Rectal smooth muscle tissue (tissue), 1 donor: ENCODE data around the gene FBXL7.

Source experiments
- H3K27ac ChIP-seq: one replicate; pipeline ENCODE4 v1.7.0; 2013; ENCODE audit warnings: low read depth, low read length, inconsistent platforms
- H3K27me3 ChIP-seq: one replicate; pipeline ENCODE4 v1.7.0; 2013; ENCODE audit warnings: low read length; ENCODE audit not compliant: control insufficient read depth, insufficient read depth
- H3K36me3 ChIP-seq: one replicate; pipeline ENCODE4 v1.7.0; 2013; ENCODE audit warnings: low read length; ENCODE audit not compliant: control insufficient read depth, insufficient read depth
- H3K4me1 ChIP-seq: one replicate; pipeline ENCODE4 v1.7.0; 2013; ENCODE audit warnings: low read length; ENCODE audit not compliant: control insufficient read depth, insufficient read depth
- H3K4me3 ChIP-seq: one replicate; pipeline ENCODE4 v1.7.0; 2013; ENCODE audit warnings: low read length
- H3K9ac ChIP-seq: one replicate; pipeline ENCODE4 v1.7.0; 2013; ENCODE audit warnings: low read length

Gene FBXL7

GRCh38 chr5:15499528-15500324, at the start of gene FBXL7:
Gene FBXL7 (plus strand): TSS chr5:15500180.
- Histone ChIP-seq H3K27me3 (no peaks in the 10 kb centered on the region), H3K9ac (peak within 1 kb of the TSS; percentile 53), H3K4me1 (peaks cover 7% of the 10 kb centered on the region), H3K4me3 (peak within 1 kb of the TSS; percentile 81), H3K27ac (peak within 1 kb of the TSS; percentile 59), H3K36me3 (no peaks in the 10 kb centered on the region)

GRCh38 chr5:15450473-15450872, 49.5 kb upstream of the FBXL7 start:
- Histone ChIP-seq H3K36me3 (no peaks in the 10 kb centered on the region), H3K27ac (no peak overlapping the region), H3K4me3 (no peak overlapping the region), H3K27me3 (no peaks in the 10 kb centered on the region), H3K4me1 (peaks cover 9% of the 10 kb centered on the region), H3K9ac (no peak overlapping the region)

- no peak overlapping the region for H3K4me3 ChIP-seq
Measured at GRCh38 chr5:15450949-15451348, 49.0 kb upstream of the FBXL7 start.

GRCh38 chr5:15452030-15452429, 48.0 kb upstream of the FBXL7 start:
- H3K27ac ChIP-seq: peak overlapping the region; percentile 30
- no peaks in the 10 kb centered on the region for H3K36me3 ChIP-seq
- H3K27me3 ChIP-seq: no peaks in the 10 kb centered on the region
- peaks cover 9% of the 10 kb centered on the region for H3K4me1 ChIP-seq
- H3K4me3 ChIP-seq: no peak overlapping the region
- H3K9ac ChIP-seq: no peak overlapping the region

More at GRCh38 chr5:15450949-15451348, 49.0 kb upstream of the FBXL7 start:
- H3K36me3 ChIP-seq: no peaks in the 10 kb centered on the region
- H3K27ac ChIP-seq: no peak overlapping the region
- peaks cover 9% of the 10 kb centered on the region for H3K4me1 ChIP-seq
- H3K27me3 ChIP-seq: no peaks in the 10 kb centered on the region
- no peak overlapping the region for H3K9ac ChIP-seq

GRCh38 chr5:15452781-15453180, 47.2 kb upstream of the FBXL7 start:
- H3K36me3 ChIP-seq: no peaks in the 10 kb centered on the region
- H3K27ac ChIP-seq: peak overlapping the region; percentile 50
- no peaks in the 10 kb centered on the region for H3K27me3 ChIP-seq
- peaks cover 9% of the 10 kb centered on the region for H3K4me1 ChIP-seq
- no peak overlapping the region for H3K4me3 ChIP-seq
- H3K9ac ChIP-seq: no peak overlapping the region

DNA sequence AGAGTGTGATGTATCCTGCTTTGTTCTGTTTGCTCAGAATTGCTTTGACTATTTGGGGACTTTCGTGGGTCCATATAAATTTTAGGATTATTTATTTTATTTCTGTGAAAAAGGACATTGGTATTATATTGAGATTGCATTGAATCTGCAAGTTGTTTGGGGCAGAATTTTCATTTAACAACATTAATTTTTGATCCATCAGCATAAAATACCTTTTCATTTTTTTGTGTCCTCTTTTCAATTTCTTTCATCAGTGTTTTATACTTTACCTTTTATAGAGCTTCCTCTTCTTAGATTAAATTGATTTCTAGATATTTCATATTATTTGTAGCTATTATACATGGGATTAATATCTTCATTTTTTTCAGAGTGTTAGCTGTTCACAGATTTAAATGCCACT, 40.8 kb upstream of the FBXL7 start:
- Histone ChIP-seq H3K4me1 (no peaks in the 10 kb centered on the region), H3K27me3 (no peaks in the 10 kb centered on the region), H3K36me3 (no peaks in the 10 kb centered on the region), H3K4me3 (no peak overlapping the region), H3K9ac (no peak overlapping the region), H3K27ac (no peak overlapping the region)

- Histone ChIP-seq H3K9ac (no peak overlapping the region), H3K4me3 (no peak overlapping the region), H3K27ac (no peak overlapping the region), H3K4me1 (no peaks in the 10 kb centered on the region), H3K36me3 (no peaks in the 10 kb centered on the region), H3K27me3 (no peaks in the 10 kb centered on the region)
Measured at GRCh38 chr5:15463231-15463980, 36.6 kb upstream of the FBXL7 start.

GRCh38 chr5:15472116-15472515, 27.9 kb upstream of the FBXL7 start:
- Histone ChIP-seq H3K9ac (no peak overlapping the region), H3K4me3 (no peak overlapping the region), H3K4me1 (no peaks in the 10 kb centered on the region), H3K36me3 (no peaks in the 10 kb centered on the region), H3K27ac (no peak overlapping the region), H3K27me3 (no peaks in the 10 kb centered on the region)

DNA sequence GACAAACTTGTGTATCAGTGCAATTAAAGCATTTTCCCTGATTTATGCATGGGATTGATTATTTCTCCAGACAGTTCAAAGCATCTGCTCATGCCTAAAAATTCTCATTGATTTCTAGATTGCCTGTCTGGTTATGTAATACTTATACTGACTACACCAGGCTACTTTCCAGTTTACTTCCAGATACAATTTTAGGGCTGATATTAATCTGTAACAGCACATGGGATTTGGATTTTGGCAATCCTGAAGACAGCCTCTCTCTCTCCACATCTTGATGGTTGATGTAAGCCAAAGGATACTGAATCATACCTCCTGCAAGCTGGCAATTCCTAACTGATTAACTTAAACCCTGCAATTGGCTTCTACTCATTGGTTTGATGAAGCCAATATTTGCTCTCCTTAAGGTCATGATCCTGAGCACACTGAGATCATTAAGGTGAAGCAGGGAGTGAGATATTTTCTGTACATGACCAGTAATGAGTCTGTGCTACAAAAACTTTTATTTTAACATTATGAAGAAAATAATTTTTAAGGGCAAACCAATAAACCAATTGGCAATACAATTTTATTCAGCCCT, 25.7 kb upstream of the FBXL7 start:
- Histone ChIP-seq H3K4me3 (no peak overlapping the region), H3K27me3 (no peaks in the 10 kb centered on the region), H3K4me1 (no peaks in the 10 kb centered on the region), H3K9ac (no peak overlapping the region), H3K27ac (no peak overlapping the region), H3K36me3 (no peaks in the 10 kb centered on the region)

GRCh38 chr5:15475367-15475766, 24.6 kb upstream of the FBXL7 start:
- H3K27me3 ChIP-seq: no peaks in the 10 kb centered on the region
- no peaks in the 10 kb centered on the region for H3K4me1 ChIP-seq
- H3K4me3 ChIP-seq: no peak overlapping the region
- H3K36me3 ChIP-seq: no peaks in the 10 kb centered on the region
- no peak overlapping the region for H3K9ac ChIP-seq
- no peak overlapping the region for H3K27ac ChIP-seq

DNA sequence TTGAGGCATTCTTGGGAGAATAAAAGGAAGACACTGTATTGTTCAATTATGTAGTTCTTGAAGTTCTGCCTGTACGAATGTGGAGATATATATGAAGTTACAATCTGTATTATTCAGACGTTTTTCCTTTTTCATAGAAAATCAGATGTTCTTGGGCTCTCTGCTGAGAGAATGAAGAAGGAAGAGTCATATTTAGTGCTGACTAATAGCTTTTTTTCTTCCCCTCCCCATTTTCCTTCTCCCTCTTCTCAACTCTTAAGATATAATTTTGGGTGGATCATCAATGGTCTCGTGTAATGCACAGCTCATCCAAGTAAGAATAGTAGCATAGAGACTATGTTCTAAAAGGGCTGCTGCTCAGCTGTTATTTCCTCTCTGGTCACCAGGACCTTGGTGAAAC, 23.0 kb upstream of the FBXL7 start:
- no peaks in the 10 kb centered on the region for H3K27me3 ChIP-seq
- H3K9ac ChIP-seq: no peak overlapping the region
- H3K4me3 ChIP-seq: no peak overlapping the region
- no peaks in the 10 kb centered on the region for H3K4me1 ChIP-seq
- H3K36me3 ChIP-seq: no peaks in the 10 kb centered on the region
- H3K27ac ChIP-seq: no peak overlapping the region

DNA sequence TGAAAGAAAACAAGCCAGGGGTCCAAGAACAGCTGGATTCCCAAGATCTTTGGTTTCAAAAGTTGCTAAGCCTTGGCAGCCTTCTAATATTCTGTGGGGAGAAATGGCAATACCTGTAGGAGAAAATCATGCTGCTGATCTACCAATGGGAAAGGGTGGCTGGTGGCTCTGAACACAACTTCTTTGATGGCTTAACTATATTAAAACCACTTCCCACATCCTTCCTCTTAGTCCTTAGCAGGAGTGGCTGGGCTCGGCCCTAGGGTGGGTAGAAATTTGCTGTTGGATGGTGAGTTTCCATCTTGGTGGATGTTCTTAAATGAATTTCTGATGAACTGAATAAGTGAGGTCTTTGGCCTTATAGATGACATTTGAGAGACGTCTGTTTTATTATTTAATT, 19.5 kb upstream of the FBXL7 start:
- Histone ChIP-seq H3K27ac (no peak overlapping the region), H3K9ac (no peak overlapping the region), H3K4me1 (no peaks in the 10 kb centered on the region), H3K36me3 (no peaks in the 10 kb centered on the region), H3K27me3 (no peaks in the 10 kb centered on the region), H3K4me3 (no peak overlapping the region)
